HepG2 (cell line): ENCODE data around the gene F7.

Experiments
- CREB1 ChIP-seq, 2 experiments: fragments of 450-650 bp in 1 of 2; IDR thresholded peaks; 2 replicates each; pipeline ENCODE4 v1.6.1; 2016 to 2017; ENCODE audit warnings: control low read depth in 1 of 2, mild to moderate bottlenecking in 1 of 2, missing compliant biosample characterization in 1 of 2, missing genetic modification characterization in 1 of 2
- FOSL2 ChIP-seq: sonication (generic); formaldehyde crosslinking; IDR thresholded peaks from 2 replicates; pipeline ENCODE4 v1.4.0; 2020; ENCODE audit warnings: missing genetic modification reagents
- HBP1 ChIP-seq: IDR thresholded peaks from 2 replicates; pipeline ENCODE4 v1.6.1; 2016; ENCODE audit warnings: low read depth, control low read depth
- MLLT10 ChIP-seq: sonication (generic); formaldehyde crosslinking; IDR thresholded peaks from 2 replicates; pipeline ENCODE4 v1.4.0; 2020; ENCODE audit warnings: missing genetic modification reagents
- SALL2 ChIP-seq: sonication (generic); formaldehyde crosslinking; IDR thresholded peaks from 2 replicates; pipeline ENCODE4 v1.8.1; 2023; ENCODE audit warnings: mild to moderate bottlenecking, missing genetic modification reagents, inconsistent platforms
- SIN3B ChIP-seq: fragments of 150-350 bp; IDR thresholded peaks from 2 replicates; pipeline ENCODE4 v1.6.1; 2014; ENCODE audit warnings: low read length
- SP2 ChIP-seq: sonication (generic); formaldehyde crosslinking; IDR thresholded peaks from 2 replicates; pipeline ENCODE4 v1.5.1; 2020; ENCODE audit warnings: mild to moderate bottlenecking, missing genetic modification reagents
- YY1 ChIP-seq: IDR thresholded peaks from 2 replicates; pipeline ENCODE4 v1.6.1; 2011; ENCODE audit warnings: low read length, low read depth, moderate library complexity, mild to moderate bottlenecking; ENCODE audit not compliant: insufficient read depth, insufficient replicate concordance
- ZBTB20 ChIP-seq: sonication (generic); formaldehyde crosslinking; IDR thresholded peaks from 2 replicates; pipeline ENCODE4 v1.8.1; 2023; ENCODE audit warnings: missing genetic modification reagents, low read depth, mild to moderate bottlenecking, borderline replicate concordance
- ZNF292 ChIP-seq: sonication (generic); formaldehyde crosslinking; IDR thresholded peaks from 2 replicates; pipeline ENCODE4 v1.8.1; 2022; ENCODE audit warnings: mild to moderate bottlenecking, low read depth, missing genetic modification reagents, borderline replicate concordance
- ZNF335 ChIP-seq: sonication (generic); formaldehyde crosslinking; IDR thresholded peaks from 2 replicates; pipeline ENCODE4 v1.4.0; 2020; ENCODE audit warnings: missing genetic modification reagents
- ZNF354B ChIP-seq: sonication (generic); formaldehyde crosslinking; IDR thresholded peaks from 2 replicates; pipeline ENCODE4 v1.8.0; 2022; ENCODE audit warnings: mild to moderate bottlenecking, missing genetic modification reagents
- ZNF7 ChIP-seq: IDR thresholded peaks from 2 replicates; pipeline ENCODE4 v1.6.1; 2016; ENCODE audit warnings: missing biosample characterization, missing genetic modification reagents

GRCh38 chr13:113077566-113077952, 28.0 kb upstream of the F7 start:
- TF ChIP-seq ZNF335 (CRISPR knock-in tag), result no peak
- no peak for TF ChIP-seq SIN3B
- no peak for TF ChIP-seq MLLT10 (CRISPR knock-in tag)
- TF ChIP-seq ZNF292 (CRISPR knock-in tag), result no peak
- no peak for TF ChIP-seq FOSL2 (CRISPR knock-in tag)
- no peak for TF ChIP-seq ZNF354B (CRISPR knock-in tag)
- TF ChIP-seq SP2 (CRISPR knock-in tag), result no peak
- TF ChIP-seq HBP1, result no peak
- no peak for TF ChIP-seq ZNF7 (CRISPR knock-in tag)
- no peak for TF ChIP-seq SALL2 (CRISPR knock-in tag)
- TF ChIP-seq CREB1 (IDR thresholded peaks at IDR 0.05), result no peak
- TF ChIP-seq CREB1 (CRISPR knock-in tag; IDR thresholded peaks at IDR 0.05), result no peak
- no peak for TF ChIP-seq YY1
- TF ChIP-seq ZBTB20 (CRISPR knock-in tag), result no peak
